HK-2 (cell line): Measurements from ENCODE around the gene CD99.
"Not testable (repeated sequence)": the region's sequence is repeated elsewhere in the genome, so short reads cannot be mapped to it uniquely, and the experiment has no call there.

Experiments used
- DNase-seq: peaks from one replicate; pipeline ENCODE4 v3.0.0-alpha.2; 2018; ENCODE audit not compliant: unreplicated experiment

The CD99 gene

DNA sequence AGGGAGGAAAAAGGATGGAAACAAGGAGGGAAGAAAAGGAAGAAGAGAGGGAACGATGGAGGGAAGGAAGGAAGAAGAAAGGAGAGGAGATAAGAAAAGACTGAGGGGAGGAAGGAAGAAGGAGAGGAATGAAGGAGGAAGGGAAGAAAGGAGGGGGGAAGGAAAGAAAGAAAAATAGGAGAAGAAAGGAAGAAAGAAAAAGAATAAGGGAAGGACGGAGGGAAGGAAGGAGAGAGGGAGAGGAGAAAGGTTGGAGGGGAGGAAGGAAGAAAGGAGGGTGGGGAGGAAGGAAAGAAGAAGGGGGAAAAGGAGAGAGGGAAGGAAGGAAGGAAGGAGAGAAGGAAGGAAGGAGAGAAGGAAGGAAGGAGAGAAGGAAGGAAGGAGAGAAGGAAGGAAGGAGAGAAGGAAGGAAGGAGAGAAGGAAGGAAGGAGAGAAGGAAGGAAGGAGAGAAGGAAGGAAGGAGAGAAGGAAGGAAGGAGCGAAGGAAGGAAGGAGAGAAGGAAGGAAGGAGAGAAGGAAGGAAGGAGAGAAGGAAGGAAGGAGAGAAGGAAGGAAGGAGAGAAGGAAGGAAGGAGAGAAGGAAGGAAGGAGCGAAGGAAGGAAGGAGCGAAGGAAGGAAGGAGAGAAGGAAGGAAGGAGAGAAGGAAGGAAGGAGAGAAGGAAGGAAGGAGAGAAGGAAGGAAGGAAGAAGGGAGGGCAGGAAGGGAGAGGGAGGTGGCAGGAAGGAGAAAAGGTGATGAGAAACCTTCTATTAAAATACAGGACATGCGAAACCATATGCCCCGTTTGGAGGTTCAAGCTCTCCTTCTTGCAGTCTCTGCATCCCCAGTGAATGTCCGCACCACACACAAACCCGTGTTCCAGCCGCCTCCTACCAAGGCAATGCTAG lies 82.3 kb downstream of the CD99 start:
- not testable (repeated sequence) for DNase-seq

- DNase-seq, result no peak
Observed at GRCh38 chrX:2774057-2774456, 83.0 kb downstream of the CD99 start.

DNA sequence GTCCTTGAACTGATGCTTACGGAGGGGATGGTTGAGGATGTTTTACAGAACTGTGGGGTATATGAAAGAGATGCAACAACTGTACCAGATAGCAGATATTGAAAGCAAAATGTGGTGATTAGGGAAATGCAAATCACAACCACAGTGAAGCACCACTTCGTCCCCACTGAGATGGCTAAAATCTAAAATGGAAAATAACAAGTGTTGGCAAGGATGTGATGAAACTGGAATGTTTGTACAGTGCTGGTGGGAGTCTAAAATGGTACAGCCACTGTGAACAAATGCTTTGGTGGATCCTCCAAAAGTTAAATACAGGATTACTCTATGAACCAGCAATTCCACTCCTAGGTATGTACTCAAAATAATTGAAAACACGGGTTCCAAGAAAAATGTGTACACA lies 83.7 kb downstream of the CD99 start:
- no peak for DNase-seq

GRCh38 chrX:2780472-2781225 lies 89.6 kb downstream of the CD99 start:
- not testable (repeated sequence) for DNase-seq

DNA sequence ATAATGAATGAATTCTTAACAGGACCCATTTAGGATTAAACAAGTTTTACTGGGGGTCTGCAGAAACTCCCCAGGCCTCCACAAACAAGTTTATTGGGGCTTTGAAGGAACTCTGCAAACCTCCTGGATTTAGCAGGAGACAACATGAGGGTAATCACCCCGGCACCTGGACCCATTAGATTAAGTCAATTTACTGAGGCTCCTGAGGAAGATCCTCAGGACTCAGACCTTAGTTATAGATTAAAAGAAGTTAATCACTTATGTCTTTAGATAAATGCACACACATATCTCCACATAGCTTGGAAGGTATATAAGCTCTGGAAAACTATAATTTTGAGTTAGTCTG lies 90.1 kb downstream of the CD99 start:
- no peak for DNase-seq

- no peak for DNase-seq
Observed at GRCh38 chrX:2781698-2782097, 90.6 kb downstream of the CD99 start.

DNA sequence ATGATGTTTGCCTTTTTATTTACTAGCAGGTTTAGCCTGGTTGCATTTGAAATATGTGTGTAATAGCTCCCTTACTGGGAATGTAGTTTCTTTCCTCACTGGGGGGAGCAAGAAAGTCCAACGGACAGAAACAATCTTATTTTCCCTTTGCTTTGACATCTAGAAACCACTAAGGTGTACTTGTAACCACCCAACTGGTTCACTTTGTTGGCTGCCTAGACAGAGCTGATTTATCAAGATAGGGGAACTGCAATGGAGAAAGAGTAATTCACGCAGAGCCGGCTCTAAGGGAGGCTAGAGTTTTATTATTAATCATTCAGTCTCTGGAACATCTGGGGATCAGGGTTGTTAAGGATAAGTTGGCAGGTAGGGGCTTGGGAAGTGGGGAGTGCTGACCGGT lies 91.1 kb downstream of the CD99 start:
- no peak for DNase-seq

GRCh38 chrX:2782778-2783177 lies 91.7 kb downstream of the CD99 start:
- no peak for DNase-seq

DNA sequence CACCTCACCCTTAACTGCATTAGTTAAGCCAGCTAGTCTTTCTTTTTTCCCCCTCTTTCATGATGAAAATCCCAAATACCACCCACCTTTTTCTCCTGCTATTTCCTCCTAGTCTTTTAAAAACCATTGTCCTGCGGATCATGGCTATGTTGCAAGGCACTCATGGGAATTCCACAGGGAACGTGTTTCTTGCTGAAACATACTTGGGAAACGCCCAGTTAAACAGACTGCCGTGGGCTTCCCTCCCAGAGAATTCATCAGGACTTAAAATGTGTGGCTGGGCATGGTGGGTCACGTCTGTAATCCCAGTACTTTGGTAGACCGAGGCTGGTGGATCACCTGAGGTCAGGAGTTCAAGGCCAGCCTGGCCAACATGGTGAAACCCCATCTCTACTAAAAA lies 92.9 kb downstream of the CD99 start:
- no peak for DNase-seq

GRCh38 chrX:2785538-2785937 lies 94.4 kb downstream of the CD99 start:
- DNase-seq, result no peak

DNA sequence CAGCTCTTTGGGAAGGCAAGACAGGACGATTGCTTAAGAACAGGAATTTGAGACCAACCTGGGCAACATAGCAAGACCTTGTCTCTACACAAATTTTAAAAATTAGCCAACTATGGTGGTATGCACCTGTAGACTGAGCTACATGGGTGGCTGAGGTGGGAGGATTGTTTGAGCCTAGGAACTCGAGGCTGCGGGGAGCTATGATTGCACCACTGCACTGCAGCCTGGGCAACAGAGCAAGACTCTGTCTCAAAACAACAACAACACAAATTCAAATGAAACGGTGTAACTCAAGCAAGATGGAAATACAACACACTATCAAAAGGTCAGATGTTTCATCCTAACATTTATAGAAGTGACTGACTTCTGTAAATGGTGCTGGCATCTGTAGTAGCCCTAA lies 97.9 kb downstream of the CD99 start:
- DNase-seq, result no peak

GRCh38 chrX:2789569-2789968 lies 98.5 kb downstream of the CD99 start:
- no peak for DNase-seq
